Liver (tissue), 9 donors: ENCODE measurements around the gene RSAD2. TPM values are rescaled to one million over a fixed set of nuclear protein-coding genes. Genes with fewer than 3 reads are reported as not detected.

ENCODE experiments used
- DNase-seq: peaks from one replicate; pipeline ENCODE4 v3.0.0-alpha.2; 2017; ENCODE audit warnings: low spot score
- H3K27ac ChIP-seq, 2 donors: one replicate each; pipeline ENCODE4 v1.7.0; 2013; ENCODE audit warnings: inconsistent platforms in 2 of 2, low read length in 2 of 2, control low read depth in 1 of 2, low read depth in 1 of 2, mild to moderate bottlenecking in 1 of 2
- H3K27me3 ChIP-seq, 4 donors: one replicate each; pipeline versions ENCODE4 v1.6.1 to v1.7.0; 2013; ENCODE audit warnings: low read length in 3 of 4, inconsistent platforms in 1 of 4, mild to moderate bottlenecking in 1 of 4, moderate library complexity in 1 of 4; ENCODE audit not compliant: control insufficient read depth in 4 of 4, insufficient read depth in 4 of 4
- H3K36me3 ChIP-seq, 4 donors: one replicate each; pipeline versions ENCODE4 v1.6.1 to v1.7.0; 2013; ENCODE audit warnings: low read length in 3 of 4, mild to moderate bottlenecking in 3 of 4, low read depth in 1 of 4, moderate library complexity in 1 of 4; ENCODE audit not compliant: control insufficient read depth in 4 of 4, insufficient read depth in 3 of 4
- H3K4me1 ChIP-seq, 4 donors: one replicate each; pipeline versions ENCODE4 v1.6.1 to v1.7.0; 2013; ENCODE audit warnings: low read length in 3 of 4, mild to moderate bottlenecking in 3 of 4, moderate library complexity in 1 of 4; ENCODE audit not compliant: control insufficient read depth in 4 of 4, insufficient read depth in 4 of 4
- H3K4me3 ChIP-seq, 3 donors: one replicate each; pipeline versions ENCODE4 v1.6.1 to v1.7.0; 2013; ENCODE audit warnings: low read length in 3 of 3, control low read depth in 1 of 3, low read depth in 1 of 3, mild to moderate bottlenecking in 1 of 3
- H3K9ac ChIP-seq, 2 donors: one replicate each; pipeline ENCODE4 v1.7.0; 2013; ENCODE audit warnings: low read length in 2 of 2, mild to moderate bottlenecking in 2 of 2, moderate library complexity in 2 of 2, control low read depth in 1 of 2, low read depth in 1 of 2
- H3K9me3 ChIP-seq, 4 donors: one replicate each; pipeline versions ENCODE4 v1.6.1 to v1.7.0; 2013; ENCODE audit warnings: low read length in 3 of 4; ENCODE audit not compliant: control insufficient read depth in 4 of 4
- ATF3 ChIP-seq: IDR thresholded peaks from 2 replicates; pipeline ENCODE4 v1.6.1; 2016; ENCODE audit warnings: antibody characterized with exemption
- CTCF ChIP-seq: fragments of 150-350 bp; IDR thresholded peaks from 2 replicates; pipeline ENCODE4 v1.5.1; 2017; ENCODE audit warnings: improper control_type of control experiment, low read depth, low read length; ENCODE audit not compliant: missing input control
- HNF4A ChIP-seq, 2 donors: conservative IDR thresholded peaks; 2 replicates each; pipeline ENCODE4 v1.6.1; 2016; ENCODE audit warnings: antibody characterized with exemption in 2 of 2, mild to moderate bottlenecking in 2 of 2
- HNF4G ChIP-seq: IDR thresholded peaks from 2 replicates; pipeline ENCODE4 v1.6.1; 2016; ENCODE audit warnings: antibody characterized with exemption
- ZBTB33 ChIP-seq: IDR thresholded peaks from 2 replicates; pipeline ENCODE4 v1.6.1; 2016; ENCODE audit warnings: antibody characterized with exemption
- WGBS: extraction: QIAGEN DNeasy Blood & Tissue Kit; methylation state at CpG from one replicate; pipeline ENCODE4 v1.1.7; 2013; 5-methylcytosine and 5-hydroxymethylcytosine counted together
- polyA plus RNA-seq, 2 donors: library from polyadenylated mRNA; stranded (reverse) in 1 of 2; unstranded in 1 of 2; fragments of 200-250 nt in 1 of 2; fragments of >200 nt in 1 of 2; fragmentation: Nextera tagmentation in 1 of 2; extraction: Ambion mirVana in 1 of 2; gene quantifications; one replicate each; pipeline versions ENCODE4 v1.2.1 to v1.2.3, GENCODE V29; 2013 to 2015
- total RNA-seq, 2 donors: library from RNA; depleted of rRNA; stranded (reverse); fragments of >200 nt; gene quantifications; one replicate each; pipeline ENCODE4 v1.2.3, GENCODE V29; 2014
- donor health status: healthy.
- donor health status: healthy.
- donor health status: healthy.
- donor health status: healthy.
- donor health status: healthy.

The RSAD2 gene
- total and polyA plus RNA-seq, 4 donors, result 1.3 to 15.9 (median 1.9) TPM

- DNase-seq, result no peak
- no peaks in the 10 kb centered on the region for H3K9me3 ChIP-seq
- no peak overlapping the region for H3K9ac ChIP-seq
- no peak overlapping the region for H3K27ac ChIP-seq
- no peak overlapping the region for H3K4me3 ChIP-seq
- no peaks in the 10 kb centered on the region for H3K27me3 ChIP-seq
- H3K4me1 ChIP-seq, result no peaks in the 10 kb centered on the region
- WGBS, result 92% methylated on average over 2 of the region's 2 CpGs
- no peaks in the 10 kb centered on the region for H3K36me3 ChIP-seq
- no peak for TF ChIP-seq ZBTB33
- no peak for TF ChIP-seq HNF4G
- no peak for TF ChIP-seq HNF4A (conservative IDR thresholded peaks at IDR 0.05)
- no peak for TF ChIP-seq CTCF
- no peak for TF ChIP-seq ATF3
These were observed 69.1 kb downstream of the RSAD2 start for GRCh38 chr2:6946722-6947121.

Other genes starting within 250 kb of the RSAD2 start
- gene CMPK2, start 11.9 kb upstream of the RSAD2 start, total RNA-seq, result 10 to 100 TPM in 1 of 2 donors, 1 to 10 TPM in 1; 4.6 to 41.7 TPM
- gene CMPK2, start 11.9 kb upstream of the RSAD2 start, polyA plus RNA-seq, result 1 to 10 TPM; 2.9 to 3.8 TPM
- gene RNF144A, start 39.6 kb downstream of the RSAD2 start, total RNA-seq, result 10 to 100 TPM in 1 of 2 donors, 1 to 10 TPM in 1; 3.1 to 10.4 TPM
- 1 to 10 TPM; 1.0 to 1.6 TPM for gene RNF144A, start 39.6 kb downstream of the RSAD2 start, polyA plus RNA-seq